IPS-15b (cell line): ENCODE results near the gene PLCXD3.

Experiments used
- H3K27me3 ChIP-seq: one replicate; pipeline ENCODE4 v1.6.1; 2013; ENCODE audit warnings: low read length; ENCODE audit not compliant: control insufficient read depth, insufficient read depth
- H3K36me3 ChIP-seq: one replicate; pipeline ENCODE4 v1.6.1; 2013; ENCODE audit warnings: low read length; ENCODE audit not compliant: control insufficient read depth, insufficient read depth
- H3K4me1 ChIP-seq: one replicate; pipeline ENCODE4 v1.6.1; 2013; ENCODE audit warnings: mild to moderate bottlenecking, low read length; ENCODE audit not compliant: control insufficient read depth, insufficient read depth
- H3K4me3 ChIP-seq: one replicate; pipeline ENCODE4 v1.5.1; 2013; ENCODE audit warnings: low read depth, low read length
- H3K9ac ChIP-seq: one replicate; pipeline ENCODE4 v1.6.1; 2013; ENCODE audit warnings: low read depth, mild to moderate bottlenecking, low read length
- H3K9me3 ChIP-seq: one replicate; pipeline ENCODE4 v1.6.1; 2013; ENCODE audit warnings: mild to moderate bottlenecking, low read length; ENCODE audit not compliant: control insufficient read depth, insufficient read depth

The PLCXD3 gene, protein sequence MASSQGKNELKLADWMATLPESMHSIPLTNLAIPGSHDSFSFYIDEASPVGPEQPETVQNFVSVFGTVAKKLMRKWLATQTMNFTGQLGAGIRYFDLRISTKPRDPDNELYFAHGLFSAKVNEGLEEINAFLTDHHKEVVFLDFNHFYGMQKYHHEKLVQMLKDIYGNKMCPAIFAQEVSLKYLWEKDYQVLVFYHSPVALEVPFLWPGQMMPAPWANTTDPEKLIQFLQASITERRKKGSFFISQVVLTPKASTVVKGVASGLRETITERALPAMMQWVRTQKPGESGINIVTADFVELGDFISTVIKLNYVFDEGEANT

DNA sequence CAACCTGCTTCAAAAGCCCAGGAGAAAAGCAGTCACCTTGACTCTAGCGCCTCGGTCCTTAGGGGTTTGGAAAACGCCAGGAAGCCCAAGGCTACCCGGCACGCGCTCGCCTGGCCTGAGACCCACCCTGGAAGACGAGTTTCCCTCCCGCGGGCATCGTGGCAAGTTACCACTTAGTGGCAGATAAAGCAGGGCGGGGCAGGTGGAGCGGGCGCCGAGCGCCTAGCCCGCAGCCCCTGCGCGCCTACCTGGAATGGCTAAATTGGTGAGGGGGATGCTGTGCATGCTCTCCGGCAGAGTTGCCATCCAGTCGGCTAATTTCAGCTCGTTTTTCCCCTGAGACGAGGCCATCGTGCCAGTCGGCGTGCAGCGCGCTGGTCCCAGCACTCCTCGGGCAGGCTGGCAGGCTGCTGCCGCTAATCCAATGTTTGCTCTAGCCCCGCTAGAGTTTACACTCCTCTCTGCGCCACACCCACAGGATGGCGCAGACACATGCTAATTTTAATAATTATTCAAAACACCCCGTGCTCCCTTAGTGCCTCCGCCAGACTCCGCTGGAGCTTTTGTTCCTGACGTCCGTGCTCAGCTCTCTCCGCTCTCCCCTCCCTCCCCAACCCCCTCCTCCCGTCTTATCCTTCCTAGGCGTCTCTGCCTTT is at the start of gene PLCXD3:
TSS of gene PLCXD3 (minus strand) at position 426 of the 656 bp plus-strand sequence. CDS start at position 351, 75 bp downstream.
- Histone ChIP-seq H3K27me3 (peaks cover 38% of the 10 kb centered on the region), H3K36me3 (no peaks in the 10 kb centered on the region), H3K4me1 (peaks cover 4% of the 10 kb centered on the region), H3K9ac (no peak within 1 kb of the TSS), H3K9me3 (no peaks in the 10 kb centered on the region), H3K4me3 (peak within 1 kb of the TSS; percentile 77)

DNA sequence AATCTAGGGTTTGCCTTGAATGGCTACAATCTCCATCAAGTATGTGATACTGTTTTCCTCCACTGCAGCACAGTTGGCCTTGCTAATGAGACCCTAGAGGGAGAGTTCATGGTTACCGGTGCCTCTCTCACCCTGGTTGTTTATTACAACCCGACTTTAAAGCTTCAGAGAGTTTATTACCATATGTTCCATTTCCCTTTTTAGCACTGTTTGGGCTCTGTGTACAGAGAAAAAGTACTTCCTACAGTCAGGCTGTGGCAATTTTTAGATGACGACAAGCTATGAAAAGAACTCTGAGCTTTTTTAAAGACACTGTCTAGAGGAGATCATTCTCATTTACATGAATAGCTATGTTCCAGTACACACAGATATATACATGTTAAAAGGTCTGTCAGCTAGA is 48.8 kb upstream of the PLCXD3 start:
- Histone ChIP-seq H3K4me3 (no peak overlapping the region), H3K27me3 (no peaks in the 10 kb centered on the region), H3K36me3 (no peaks in the 10 kb centered on the region), H3K9ac (no peak overlapping the region), H3K9me3 (no peaks in the 10 kb centered on the region), H3K4me1 (no peaks in the 10 kb centered on the region)

DNA sequence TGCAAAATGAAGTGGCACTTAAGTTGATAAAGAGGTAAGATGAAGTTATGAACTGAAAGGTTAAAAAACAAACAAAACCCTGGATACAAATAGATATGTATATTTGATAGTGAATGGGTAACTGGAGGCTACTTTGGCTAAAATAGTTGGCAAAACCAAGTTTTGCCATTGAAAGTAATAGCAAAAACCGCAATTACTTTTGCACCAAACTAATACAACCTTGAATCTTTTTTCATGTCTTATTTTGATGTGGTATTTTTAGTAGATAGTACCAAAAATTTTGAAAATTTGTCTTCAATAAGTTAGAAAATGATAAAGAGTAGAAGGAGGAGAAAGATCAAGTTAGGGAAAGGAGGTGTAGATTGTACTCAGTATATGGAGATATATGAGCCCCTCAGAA is 47.9 kb upstream of the PLCXD3 start:
- Histone ChIP-seq H3K4me3 (no peak overlapping the region), H3K9me3 (no peaks in the 10 kb centered on the region), H3K27me3 (no peaks in the 10 kb centered on the region), H3K9ac (no peak overlapping the region), H3K36me3 (no peaks in the 10 kb centered on the region), H3K4me1 (no peaks in the 10 kb centered on the region)

DNA sequence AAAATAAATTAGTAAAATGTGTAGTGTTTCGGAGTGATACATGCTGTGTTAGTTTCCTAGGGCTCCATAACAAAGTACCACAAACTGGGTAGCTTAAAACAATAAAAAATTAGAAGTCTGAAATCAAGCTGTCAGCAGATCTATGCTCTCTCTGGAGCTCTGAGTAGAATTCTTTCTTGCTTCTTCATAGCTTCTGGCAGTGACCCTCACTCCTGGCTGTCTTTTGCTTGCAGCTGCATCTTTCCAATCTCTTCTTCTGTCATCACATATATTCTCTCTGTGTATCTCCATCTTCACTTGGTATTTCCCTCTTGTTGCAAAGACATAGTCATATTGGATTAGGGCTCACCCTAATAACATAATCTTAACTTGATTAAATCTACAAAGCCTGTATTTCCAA is 37.6 kb upstream of the PLCXD3 start:
- no peaks in the 10 kb centered on the region for H3K9me3 ChIP-seq
- no peaks in the 10 kb centered on the region for H3K27me3 ChIP-seq
- no peaks in the 10 kb centered on the region for H3K36me3 ChIP-seq
- no peaks in the 10 kb centered on the region for H3K4me1 ChIP-seq
- no peak overlapping the region for H3K9ac ChIP-seq
- no peak overlapping the region for H3K4me3 ChIP-seq

DNA sequence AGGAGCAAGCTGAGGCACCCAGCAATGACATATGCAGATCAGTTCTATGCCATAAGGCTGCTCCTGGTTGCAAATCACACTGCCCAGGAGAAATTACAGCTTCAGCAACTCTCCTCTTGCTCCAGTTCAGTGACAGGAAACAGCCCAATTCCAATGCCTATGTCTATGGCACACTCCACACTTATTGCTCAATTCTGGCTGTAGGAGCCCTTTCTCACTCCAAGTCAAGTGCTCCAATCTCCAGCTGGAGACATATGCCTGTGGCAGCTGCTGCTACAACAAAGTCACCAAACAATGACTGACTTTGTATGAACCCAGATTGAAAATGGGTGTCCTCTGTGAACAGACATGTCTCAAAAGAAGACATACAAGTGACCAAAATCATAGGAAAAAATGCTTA is 31.8 kb upstream of the PLCXD3 start:
- no peak overlapping the region for H3K4me3 ChIP-seq
- no peaks in the 10 kb centered on the region for H3K27me3 ChIP-seq
- H3K9ac ChIP-seq, result no peak overlapping the region
- H3K9me3 ChIP-seq, result no peaks in the 10 kb centered on the region
- H3K4me1 ChIP-seq, result no peaks in the 10 kb centered on the region
- H3K36me3 ChIP-seq, result no peaks in the 10 kb centered on the region

DNA sequence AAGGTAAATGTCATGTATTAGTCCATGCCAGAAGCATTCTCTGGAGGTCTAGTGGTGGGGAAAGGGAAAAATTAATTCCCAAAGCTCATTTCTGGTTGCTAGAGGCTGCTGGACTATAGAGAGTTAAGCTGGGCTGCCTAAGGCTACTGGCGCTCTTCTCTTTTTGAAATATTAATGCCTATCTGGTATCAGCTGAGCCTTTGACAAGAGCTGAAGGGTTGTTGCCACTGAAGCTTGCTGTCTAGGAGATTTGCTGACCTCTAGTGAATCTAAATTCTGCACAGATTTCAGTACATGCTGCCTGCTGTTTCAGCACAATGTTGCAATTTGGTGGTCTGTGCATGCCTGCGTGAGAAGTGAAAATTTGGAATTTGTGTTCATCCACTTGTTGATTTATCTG is 29.1 kb upstream of the PLCXD3 start:
- no peaks in the 10 kb centered on the region for H3K9me3 ChIP-seq
- H3K4me3 ChIP-seq, result no peak overlapping the region
- no peak overlapping the region for H3K9ac ChIP-seq
- H3K27me3 ChIP-seq, result no peaks in the 10 kb centered on the region
- H3K4me1 ChIP-seq, result no peaks in the 10 kb centered on the region
- H3K36me3 ChIP-seq, result no peaks in the 10 kb centered on the region

DNA sequence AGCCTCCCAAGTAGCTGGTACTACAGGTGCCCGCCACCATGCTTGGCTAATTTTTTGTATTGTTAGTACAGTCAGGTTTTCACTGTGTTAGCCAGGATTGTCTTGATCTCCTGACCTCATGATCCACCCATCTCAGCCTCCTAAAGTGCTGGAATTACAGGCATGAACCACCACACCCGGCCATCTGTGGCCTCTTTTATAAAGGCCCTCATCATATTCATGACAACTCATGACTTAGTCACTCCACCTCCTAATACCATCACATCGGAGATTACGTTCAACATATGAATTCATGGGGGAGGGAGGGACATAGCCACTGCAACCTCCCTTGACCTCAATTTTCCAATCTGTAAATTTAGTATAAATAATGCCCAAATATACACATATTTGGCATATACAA is 27.2 kb upstream of the PLCXD3 start:
- no peaks in the 10 kb centered on the region for H3K9me3 ChIP-seq
- no peaks in the 10 kb centered on the region for H3K36me3 ChIP-seq
- no peaks in the 10 kb centered on the region for H3K27me3 ChIP-seq
- H3K4me1 ChIP-seq, result no peaks in the 10 kb centered on the region
- no peak overlapping the region for H3K4me3 ChIP-seq
- no peak overlapping the region for H3K9ac ChIP-seq

DNA sequence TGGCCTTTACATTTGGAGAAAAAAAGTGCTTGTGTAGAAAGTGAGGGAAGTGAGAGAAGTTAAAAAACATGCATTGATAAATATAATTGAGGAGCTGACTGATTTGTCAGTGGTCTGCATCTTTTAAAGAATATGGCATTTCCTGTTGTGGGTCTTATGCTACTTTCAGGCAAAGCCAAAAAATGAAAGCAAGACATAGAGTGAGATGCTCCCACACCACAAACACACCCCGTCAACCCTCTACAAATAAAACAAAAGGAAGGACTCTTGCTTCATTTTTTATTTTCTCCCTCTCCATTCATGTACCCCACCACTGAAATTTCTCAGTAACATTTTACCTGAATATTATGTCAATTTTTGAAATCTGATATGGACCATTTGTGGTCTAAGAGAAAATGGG is 22.1 kb upstream of the PLCXD3 start:
- Histone ChIP-seq H3K4me1 (no peaks in the 10 kb centered on the region), H3K27me3 (no peaks in the 10 kb centered on the region), H3K36me3 (no peaks in the 10 kb centered on the region), H3K9ac (no peak overlapping the region), H3K9me3 (no peaks in the 10 kb centered on the region), H3K4me3 (no peak overlapping the region)

DNA sequence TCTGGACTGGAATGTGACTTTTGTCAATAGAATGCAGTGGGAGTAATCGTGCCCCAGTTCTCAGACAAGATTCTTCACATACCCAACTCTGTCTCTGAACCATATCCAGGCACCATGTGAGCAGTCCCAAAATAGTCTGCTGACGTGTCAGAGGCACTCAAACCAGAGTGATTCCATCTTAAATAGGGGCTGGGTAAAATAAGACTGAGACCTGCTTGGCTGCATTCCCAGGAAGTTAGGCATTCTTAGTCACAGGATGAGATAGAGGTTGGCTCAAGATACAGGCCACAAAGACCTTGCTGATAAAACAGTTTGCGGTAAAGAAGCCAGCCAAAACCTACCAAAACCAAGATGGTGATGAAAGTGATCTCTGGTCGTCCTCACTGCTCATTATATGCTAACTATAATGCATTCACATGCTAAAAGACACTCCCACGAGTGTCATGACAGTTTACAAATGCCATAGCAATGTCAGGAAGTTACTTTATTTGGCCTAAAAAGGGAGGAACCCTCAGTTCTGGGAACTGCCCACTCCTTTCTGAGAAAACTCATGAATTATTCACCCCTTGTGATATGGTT is 16.9 kb upstream of the PLCXD3 start:
- H3K36me3 ChIP-seq, result no peaks in the 10 kb centered on the region
- H3K9me3 ChIP-seq, result no peaks in the 10 kb centered on the region
- peaks cover 4% of the 10 kb centered on the region for H3K4me1 ChIP-seq
- H3K9ac ChIP-seq, result no peak overlapping the region
- no peaks in the 10 kb centered on the region for H3K27me3 ChIP-seq
- H3K4me3 ChIP-seq, result no peak overlapping the region

DNA sequence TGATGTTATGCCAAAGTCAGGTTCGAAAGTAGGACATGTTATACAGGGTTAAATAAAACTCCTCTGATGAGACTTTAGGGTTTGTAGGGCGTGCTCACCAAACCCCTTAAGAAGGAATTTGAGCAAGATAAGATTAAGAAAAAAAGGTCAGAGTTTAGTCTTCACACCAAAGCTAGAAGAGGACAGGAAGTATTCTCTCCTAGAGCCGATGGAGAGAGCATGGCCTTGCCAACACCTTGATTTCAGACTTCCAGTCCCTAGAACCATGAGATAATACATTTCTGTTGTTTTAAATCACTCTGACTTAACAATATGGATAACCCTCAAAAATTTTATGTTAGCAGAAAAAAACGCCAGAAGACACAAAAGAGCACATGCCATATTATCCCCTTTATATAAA is 16.3 kb upstream of the PLCXD3 start:
- no peak overlapping the region for H3K9ac ChIP-seq
- H3K4me3 ChIP-seq, result no peak overlapping the region
- H3K27me3 ChIP-seq, result no peaks in the 10 kb centered on the region
- peaks cover 4% of the 10 kb centered on the region for H3K4me1 ChIP-seq
- H3K9me3 ChIP-seq, result no peaks in the 10 kb centered on the region
- no peaks in the 10 kb centered on the region for H3K36me3 ChIP-seq

DNA sequence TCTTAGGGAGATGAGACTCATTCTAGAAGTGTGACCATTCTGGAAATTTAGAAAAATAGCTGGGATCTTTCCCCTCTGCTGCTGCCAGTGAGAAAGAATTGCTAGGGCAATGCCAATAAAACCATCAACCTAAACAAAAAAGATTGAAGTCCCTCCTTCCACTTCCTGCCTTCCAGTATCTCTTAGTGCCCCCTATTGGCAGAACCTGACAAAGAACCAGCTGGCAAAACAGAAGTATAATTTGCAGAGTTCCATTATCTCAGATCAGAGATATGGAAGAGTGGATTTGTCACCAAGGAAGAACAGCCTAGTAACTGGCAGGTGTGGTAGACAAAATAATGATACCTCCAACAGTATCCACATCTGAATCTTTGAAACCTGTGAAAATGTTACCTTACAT is 13.8 kb upstream of the PLCXD3 start:
- peaks cover 4% of the 10 kb centered on the region for H3K4me1 ChIP-seq
- H3K9me3 ChIP-seq, result no peaks in the 10 kb centered on the region
- H3K36me3 ChIP-seq, result no peaks in the 10 kb centered on the region
- H3K9ac ChIP-seq, result no peak overlapping the region
- no peaks in the 10 kb centered on the region for H3K27me3 ChIP-seq
- H3K4me3 ChIP-seq, result no peak overlapping the region

DNA sequence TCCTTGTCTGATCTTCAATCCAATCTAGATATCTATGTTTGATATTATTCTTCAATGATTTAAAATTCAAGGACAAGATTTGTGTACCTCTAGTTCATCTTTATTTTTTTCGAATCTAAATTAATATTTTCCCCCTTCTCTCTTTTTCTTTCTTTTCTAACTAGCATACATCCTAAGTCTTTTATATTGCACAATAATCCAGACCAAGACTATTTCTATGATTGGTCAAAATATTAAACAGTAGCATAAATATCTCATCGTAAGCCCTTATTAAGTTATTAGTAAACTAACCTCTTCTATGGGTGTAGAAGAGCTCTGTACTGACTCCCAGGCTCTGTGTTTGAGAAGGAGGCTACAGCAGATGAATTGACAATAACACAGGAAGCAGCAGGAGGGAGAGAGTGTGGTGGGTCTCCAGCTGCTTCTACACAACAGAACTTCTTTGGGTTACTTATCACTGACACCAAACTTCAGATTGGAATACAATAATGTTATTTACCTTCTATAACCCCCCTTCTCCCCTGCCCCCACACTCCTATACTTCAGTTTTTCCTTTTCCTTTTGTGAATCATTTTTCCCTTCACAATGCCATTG is 11.9 kb upstream of the PLCXD3 start:
- H3K4me3 ChIP-seq, result no peak overlapping the region
- H3K9me3 ChIP-seq, result no peaks in the 10 kb centered on the region
- H3K27me3 ChIP-seq, result no peaks in the 10 kb centered on the region
- H3K9ac ChIP-seq, result no peak overlapping the region
- H3K4me1 ChIP-seq, result peaks cover 4% of the 10 kb centered on the region
- H3K36me3 ChIP-seq, result no peaks in the 10 kb centered on the region
